GM12878 (cell line): ENCODE results near the gene TRIP6. TPM values are rescaled to one million over a fixed set of nuclear protein-coding genes. Genes with fewer than 3 reads are reported as not detected.

Experiments used
- ATAC-seq: fragments of 200-7000 bp; cut with Tn5 transposase; 3 replicates; pipeline ENCODE4 v1.9.1; 2020; ENCODE audit warnings: mild to moderate bottlenecking, moderate library complexity
- BruUV-seq: library from RNA; stranded (reverse); fragments of 400-500 nt; replicated peaks from 2 replicates; lab custom pipeline; 2021; lab: Mats Ljungman, UMichigan
- CTCF ChIA-PET: fragments of 300-600 bp; sonication (Branson Sonifier 250); formaldehyde crosslinking; extraction: SDS; loops from one replicate; lab custom pipeline; 2021; ENCODE audit warnings: inconsistent platforms; lab: Yijun Ruan, JAX
- POLR2A ChIA-PET: fragments of 350-600 bp; formaldehyde crosslinking; extraction: SDS; loops from one replicate; lab custom pipeline; 2021; ENCODE audit warnings: inconsistent platforms; lab: Charles Lee
- RAD21 ChIA-PET: fragments of 300-600 bp; sonication (Branson Sonifier 250); formaldehyde crosslinking; loops from one replicate; lab custom pipeline; 2023; ENCODE audit warnings: antibody characterized with exemption; ENCODE audit not compliant: unreplicated experiment; lab: Charles Lee
- SMC1A ChIA-PET: fragments of 300-600 bp; sonication (Branson Sonifier 250); formaldehyde crosslinking; loops from one replicate; lab custom pipeline; 2023; ENCODE audit not compliant: unreplicated experiment, uncharacterized antibody; lab: Charles Lee
- DNase-seq: peaks from one replicate; pipeline ENCODE4 v3.0.0-alpha.2; 2011; ENCODE audit warnings: low read depth, low spot score
- FAIRE-seq: peaks from 3 replicates; lab custom pipeline; 2011; peaks lifted over from hg19 to GRCh38; lab: Jason Lieb, UNC
- H2AFZ ChIP-seq: 2 replicates; pipeline ENCODE4 v1.6.0; 2011; ENCODE audit warnings: low read depth, low read length, control low read depth; ENCODE audit not compliant: control insufficient read depth
- H3K27ac ChIP-seq: 2 replicates; pipeline ENCODE4 v1.5.1; 2011; ENCODE audit warnings: control low read depth; ENCODE audit not compliant: control insufficient read depth, insufficient read depth
- H3K27me3 ChIP-seq, 2 experiments: replicated peaks in 1 of 2; 2 replicates each; pipeline versions ENCODE4 v1.6.0 to v1.6.1; 2011; ENCODE audit warnings: low read length in 1 of 2; ENCODE audit not compliant: control insufficient read depth in 2 of 2, insufficient read depth in 2 of 2
- H3K36me3 ChIP-seq, 2 experiments: 2 replicates each; pipeline ENCODE4 v1.5.1; 2011; ENCODE audit warnings: low read length in 1 of 2; ENCODE audit not compliant: control insufficient read depth in 2 of 2, insufficient read depth in 2 of 2
- H3K4me1 ChIP-seq: 2 replicates; pipeline ENCODE4 v1.6.1; 2011; ENCODE audit warnings: mild to moderate bottlenecking, low read length, moderate library complexity, mixed read lengths; ENCODE audit not compliant: control insufficient read depth, insufficient read depth
- H3K4me2 ChIP-seq: 2 replicates; pipeline ENCODE4 v1.6.0; 2011; ENCODE audit warnings: control low read depth; ENCODE audit not compliant: control insufficient read depth, insufficient read depth
- H3K4me3 ChIP-seq: fragments of 200-600 bp; sonication (generic); 2 replicates; pipeline ENCODE4 v1.5.1; 2016
- H3K79me2 ChIP-seq: 2 replicates; pipeline ENCODE4 v1.6.0; 2011; ENCODE audit warnings: low read length; ENCODE audit not compliant: control insufficient read depth, insufficient read depth
- H3K9ac ChIP-seq: 2 replicates; pipeline ENCODE4 v1.8.0; 2011; ENCODE audit warnings: low read length, control low read depth, mixed read lengths; ENCODE audit not compliant: control insufficient read depth, insufficient read depth
- H3K9me3 ChIP-seq: replicated peaks from 3 replicates; pipeline ENCODE4 v1.5.1; 2011; ENCODE audit warnings: mild to moderate bottlenecking, low read length; ENCODE audit not compliant: control insufficient read depth, insufficient read depth
- H4K20me1 ChIP-seq: 2 replicates; pipeline ENCODE4 v1.6.0; 2011; ENCODE audit not compliant: control insufficient read depth, insufficient read depth
- NR2C1 ChIP-seq: fragments of 450-650 bp; IDR thresholded peaks from 2 replicates; pipeline ENCODE4 v1.6.1; 2017; ENCODE audit warnings: antibody characterized with exemption, mild to moderate bottlenecking, moderate library complexity
- RELA ChIP-seq: fragments of 450-650 bp; IDR thresholded peaks from 2 replicates; pipeline ENCODE4 v1.8.0; 2014; ENCODE audit warnings: borderline replicate concordance; ENCODE audit not compliant: partially characterized antibody
- SP1 ChIP-seq: IDR thresholded peaks from one replicate; pipeline ENCODE4 v1.6.1; 2011; ENCODE audit warnings: low read depth, low read length
- TAF1 ChIP-seq: IDR thresholded peaks from 2 replicates; pipeline ENCODE4 v1.6.1; 2011; ENCODE audit warnings: mild to moderate bottlenecking, low read depth, low read length, borderline replicate concordance
- TCF3 ChIP-seq: IDR thresholded peaks from 2 replicates; pipeline ENCODE4 v1.6.1; 2012; ENCODE audit warnings: low read depth, mild to moderate bottlenecking, low read length, borderline replicate concordance; ENCODE audit not compliant: insufficient read depth
- ZNF217 ChIP-seq: fragments of 450-650 bp; IDR thresholded peaks from 2 replicates; pipeline ENCODE4 v1.6.1; 2017; ENCODE audit warnings: antibody characterized with exemption, mild to moderate bottlenecking
- WGBS: methylation state at CpG from one replicate; pipeline ENCODE4 v1.1.6; 2016; ENCODE audit warnings: low lambda C conversion rate; ENCODE audit not compliant: insufficient replicate concordance, insufficient coverage; ENCODE audit errors: missing lambda C conversion rate; 5-methylcytosine and 5-hydroxymethylcytosine counted together
- in situ Hi-C: fragments of 300-500 bp; cut with MboI; formaldehyde crosslinking; loops from 9 replicates; pipeline ENCODE4 v1.14.3; 2018; ENCODE audit warnings: mixed read lengths
- intact Hi-C: fragments of 100-400 bp; cut with micrococcal nuclease; formaldehyde crosslinking; loops from one replicate; pipeline ENCODE4 v1.14.2; 2022; ENCODE audit not compliant: unreplicated experiment
- polyA plus RNA-seq, 11 experiments: library from polyadenylated mRNA; depleted of rRNA in 4 of 11; unstranded in 6 of 11; stranded (reverse) in 5 of 11; fragments of >200 nt; fragmentation: Nextera tagmentation in 4 of 11; fragmentation: Illumina TruSeq in 1 of 11; extraction: Ambion mirVana in 4 of 11; extraction: Trizol in 1 of 11; gene quantifications; 1 replicate in 1 of 11; 2 replicates in 10 of 11; pipeline versions ENCODE4 v1.2.1 to v1.2.3, GENCODE V29; 2011 to 2016; ENCODE audit warnings: inconsistent platforms in 2 of 11, missing spikeins in 2 of 11, low read depth in 1 of 11
- total RNA-seq, 4 experiments: library from RNA; depleted of rRNA in 3 of 4; stranded (reverse); fragments of >200 nt in 3 of 4; fragmentation: Illumina TruSeq in 1 of 4; extraction: Trizol in 1 of 4; gene quantifications; 2 replicates each; pipeline versions ENCODE4 v1.2.1 to v1.2.3, GENCODE V29; 2013 to 2021

Gene TRIP6
- total and polyA plus RNA-seq, 10 of the 15 experiments (the other 5 are each of a cell fraction or from before 2014, with no cell fraction given) = 2.5 to 47.4 (median 25.5) TPM

DNA sequence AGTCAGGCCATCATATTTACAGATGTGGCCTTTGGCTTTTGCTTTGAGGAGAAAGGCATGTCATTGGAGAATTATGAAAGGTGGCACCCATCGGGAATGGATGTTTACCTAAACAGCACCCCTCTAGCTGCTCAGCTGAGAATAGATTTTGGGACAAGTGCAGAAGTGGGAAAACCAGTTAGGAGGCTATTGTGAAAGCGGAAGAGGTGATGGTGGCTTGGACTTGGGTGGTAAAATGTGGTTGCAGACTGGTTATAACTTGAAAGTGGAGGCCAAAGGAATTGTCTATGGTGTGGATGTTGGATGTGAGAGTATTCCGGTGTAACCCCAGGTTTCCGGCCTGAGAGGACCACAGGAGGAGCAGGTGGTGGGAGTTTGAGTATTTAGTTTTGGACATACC is 19.8 kb upstream of the TRIP6 start:
- in situ Hi-C loops (no loop called here), intact Hi-C loops (no loop called here)
- H3K4me3 ChIP-seq = no peak overlapping the region
- no peak overlapping the region for H2AFZ ChIP-seq
- no TSS peak for BruUV-seq
- TF ChIP-seq ZNF217 (no peak), TAF1 (no peak), NR2C1 (no peak), RELA (no peak), SP1 (no peak), TCF3 (no peak)
- no peak overlapping the region for H3K27ac ChIP-seq
- POLR2A ChIA-PET = interaction anchor here (0.7 kb wide), 1 partner anchor 24 kb away, joined by 5 read pairs; no protein-coding TSS in a partner anchor
- DNase-seq = no peak
- peaks cover 2% of the 10 kb centered on the region; the same call in 1 of the 2 replicates for H3K4me1 ChIP-seq
- no peak overlapping the region for H3K4me2 ChIP-seq
- ATAC-seq = no peak
- 80% methylated on average over 4 of the region's 4 CpGs for WGBS
- H3K36me3 ChIP-seq = no peaks in the 10 kb centered on the region
- CTCF ChIA-PET = interaction anchor here (7.7 kb wide), 1 partner anchor 45 kb away, joined by 238 read pairs; no protein-coding TSS in a partner anchor
- no peaks in the 10 kb centered on the region for H3K9me3 ChIP-seq
- H3K79me2 ChIP-seq = no peaks in the 10 kb centered on the region
- H3K27me3 ChIP-seq = no peaks in the 10 kb centered on the region
- no peak overlapping the region for H3K9ac ChIP-seq
- SMC1A ChIA-PET = no interaction called here
- RAD21 ChIA-PET = no interaction called here
- no peak for FAIRE-seq
- H4K20me1 ChIP-seq = no peaks in the 10 kb centered on the region
